GM06990 (cell line): ENCODE data around the gene DOCK11.

Experiments
- DNase-seq: peaks from one replicate; pipeline ENCODE4 v3.0.0-alpha.2; 2011; ENCODE audit not compliant: insufficient read length; ENCODE audit errors: extremely low read depth
- H3K27me3 ChIP-seq: replicated peaks from 2 replicates; pipeline ENCODE4 v1.6.0; 2011; ENCODE audit warnings: low read length; ENCODE audit not compliant: control insufficient read depth, insufficient read depth
- H3K36me3 ChIP-seq: 2 replicates; pipeline ENCODE4 v1.5.1; 2011; ENCODE audit warnings: low read length; ENCODE audit not compliant: control insufficient read depth, insufficient read depth
- H3K4me3 ChIP-seq: replicated peaks from 2 replicates; pipeline ENCODE4 v1.5.1; 2011; ENCODE audit warnings: low read depth, mild to moderate bottlenecking, control low read depth, low read length
- TF ChIP-seq, protein P1 (sequence below): IDR thresholded peaks from 2 replicates; pipeline ENCODE4 v1.5.1; 2011; ENCODE audit warnings: low read length, control low read depth, mild to moderate bottlenecking, inconsistent platforms; ENCODE audit not compliant: insufficient read depth, poor library complexity, severe bottlenecking

The DOCK11 gene

DNA sequence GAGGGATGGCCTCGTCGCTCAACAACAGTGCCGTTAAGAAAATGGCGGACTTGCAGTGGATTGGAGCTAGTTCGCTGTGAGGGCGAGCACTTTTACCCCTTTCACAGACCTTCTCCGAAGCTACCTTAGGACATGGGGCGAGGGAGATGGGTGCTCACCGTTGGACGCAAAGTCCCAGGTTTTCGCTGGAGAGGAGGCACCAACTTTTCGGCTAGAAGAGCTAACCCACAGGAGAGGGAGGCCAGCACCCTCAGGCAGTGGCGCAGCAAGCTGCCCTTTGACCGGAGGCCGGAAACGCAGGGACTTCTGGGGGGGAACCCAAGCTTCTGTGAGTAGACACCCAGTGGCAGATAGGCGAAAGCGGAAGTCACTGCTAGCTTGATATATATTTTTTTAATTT, 138.7 kb downstream of the DOCK11 start:
- H3K36me3 ChIP-seq, result no peaks in the 10 kb centered on the region; the same call in none of the 2 replicates
- H3K4me3 ChIP-seq, result no peak overlapping the region
- no peak for DNase-seq
- H3K27me3 ChIP-seq, result no peaks in the 10 kb centered on the region
- TF ChIP-seq, protein P1, sequence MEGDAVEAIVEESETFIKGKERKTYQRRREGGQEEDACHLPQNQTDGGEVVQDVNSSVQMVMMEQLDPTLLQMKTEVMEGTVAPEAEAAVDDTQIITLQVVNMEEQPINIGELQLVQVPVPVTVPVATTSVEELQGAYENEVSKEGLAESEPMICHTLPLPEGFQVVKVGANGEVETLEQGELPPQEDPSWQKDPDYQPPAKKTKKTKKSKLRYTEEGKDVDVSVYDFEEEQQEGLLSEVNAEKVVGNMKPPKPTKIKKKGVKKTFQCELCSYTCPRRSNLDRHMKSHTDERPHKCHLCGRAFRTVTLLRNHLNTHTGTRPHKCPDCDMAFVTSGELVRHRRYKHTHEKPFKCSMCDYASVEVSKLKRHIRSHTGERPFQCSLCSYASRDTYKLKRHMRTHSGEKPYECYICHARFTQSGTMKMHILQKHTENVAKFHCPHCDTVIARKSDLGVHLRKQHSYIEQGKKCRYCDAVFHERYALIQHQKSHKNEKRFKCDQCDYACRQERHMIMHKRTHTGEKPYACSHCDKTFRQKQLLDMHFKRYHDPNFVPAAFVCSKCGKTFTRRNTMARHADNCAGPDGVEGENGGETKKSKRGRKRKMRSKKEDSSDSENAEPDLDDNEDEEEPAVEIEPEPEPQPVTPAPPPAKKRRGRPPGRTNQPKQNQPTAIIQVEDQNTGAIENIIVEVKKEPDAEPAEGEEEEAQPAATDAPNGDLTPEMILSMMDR, result no peak

DNA sequence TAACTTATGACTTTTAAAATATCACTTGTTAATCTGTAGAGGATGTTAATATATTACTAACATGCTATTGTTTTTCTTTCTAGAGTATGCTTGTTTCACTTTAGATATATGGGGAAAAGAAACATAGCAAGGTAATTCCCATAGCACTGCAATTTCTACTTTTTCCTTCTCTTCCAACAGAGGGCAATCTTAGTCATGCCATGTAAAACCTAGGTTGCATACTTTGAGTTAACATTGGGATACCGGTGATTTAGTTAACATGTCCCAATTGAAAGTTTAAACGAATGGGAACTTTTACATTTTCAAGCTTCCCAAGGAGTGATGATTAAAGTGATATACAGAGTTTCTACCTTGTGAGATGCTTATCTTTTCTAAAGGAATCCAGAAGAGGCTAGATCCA, 142.4 kb downstream of the DOCK11 start:
- H3K4me3 ChIP-seq, result no peak overlapping the region
- TF ChIP-seq, protein P1, result no peak
- H3K36me3 ChIP-seq, result no peaks in the 10 kb centered on the region; the same call in none of the 2 replicates
- DNase-seq, result no peak
- H3K27me3 ChIP-seq, result no peaks in the 10 kb centered on the region

DNA sequence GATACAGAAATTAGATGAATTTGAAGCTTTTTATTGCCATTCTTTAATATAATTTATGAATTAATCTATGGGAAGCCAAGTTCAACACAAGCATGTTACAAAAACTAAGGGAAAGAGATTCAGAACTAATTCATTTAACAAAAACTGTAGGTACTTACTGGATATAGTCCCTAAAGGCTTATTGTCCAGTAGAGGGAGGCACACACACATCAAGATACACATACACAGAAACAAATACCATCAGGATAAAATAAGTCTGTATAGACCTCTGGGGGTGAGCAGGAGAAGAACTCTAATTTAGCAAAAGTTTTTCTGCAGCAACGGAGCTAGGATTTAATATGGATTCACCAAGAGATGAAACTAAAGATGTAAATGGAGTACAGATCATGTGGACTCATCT, 148.8 kb downstream of the DOCK11 start:
- DNase-seq, result no peak
- no peak overlapping the region for H3K4me3 ChIP-seq
- no peaks in the 10 kb centered on the region; the same call in 1 of the 2 replicates for H3K36me3 ChIP-seq
- no peaks in the 10 kb centered on the region for H3K27me3 ChIP-seq
- TF ChIP-seq, protein P1, result peak; percentile 25

DNA sequence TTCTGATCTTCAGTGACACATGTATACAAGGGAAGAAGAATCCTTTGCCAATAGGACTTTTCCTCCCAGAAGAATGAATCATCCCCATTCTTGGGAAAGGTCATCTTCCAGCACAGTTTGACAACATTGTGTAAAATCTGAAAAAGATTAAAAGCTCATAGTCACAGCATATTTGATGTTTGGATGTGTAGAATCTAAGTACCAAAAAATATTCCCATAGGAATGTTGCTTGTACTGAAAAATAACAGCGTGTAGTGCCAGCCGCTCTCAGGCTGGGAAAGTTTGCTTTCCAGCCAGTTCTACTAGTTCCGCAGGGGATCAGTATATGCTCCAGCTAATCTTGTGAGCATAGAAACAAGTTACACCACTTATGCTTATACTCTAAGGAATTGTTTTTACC, 157.1 kb downstream of the DOCK11 start:
- DNase-seq, result no peak
- Histone ChIP-seq H3K36me3 (no peaks in the 10 kb centered on the region), H3K4me3 (no peak overlapping the region), H3K27me3 (no peaks in the 10 kb centered on the region)
- TF ChIP-seq, protein P1, result no peak

GRCh38 chrX:118654331-118654730, 158.7 kb downstream of the DOCK11 start:
- H3K4me3 ChIP-seq, result no peak overlapping the region
- DNase-seq, result no peak
- TF ChIP-seq, protein P1, result no peak
- H3K36me3 ChIP-seq, result no peaks in the 10 kb centered on the region; the same call in 1 of the 2 replicates
- no peaks in the 10 kb centered on the region for H3K27me3 ChIP-seq

DNA sequence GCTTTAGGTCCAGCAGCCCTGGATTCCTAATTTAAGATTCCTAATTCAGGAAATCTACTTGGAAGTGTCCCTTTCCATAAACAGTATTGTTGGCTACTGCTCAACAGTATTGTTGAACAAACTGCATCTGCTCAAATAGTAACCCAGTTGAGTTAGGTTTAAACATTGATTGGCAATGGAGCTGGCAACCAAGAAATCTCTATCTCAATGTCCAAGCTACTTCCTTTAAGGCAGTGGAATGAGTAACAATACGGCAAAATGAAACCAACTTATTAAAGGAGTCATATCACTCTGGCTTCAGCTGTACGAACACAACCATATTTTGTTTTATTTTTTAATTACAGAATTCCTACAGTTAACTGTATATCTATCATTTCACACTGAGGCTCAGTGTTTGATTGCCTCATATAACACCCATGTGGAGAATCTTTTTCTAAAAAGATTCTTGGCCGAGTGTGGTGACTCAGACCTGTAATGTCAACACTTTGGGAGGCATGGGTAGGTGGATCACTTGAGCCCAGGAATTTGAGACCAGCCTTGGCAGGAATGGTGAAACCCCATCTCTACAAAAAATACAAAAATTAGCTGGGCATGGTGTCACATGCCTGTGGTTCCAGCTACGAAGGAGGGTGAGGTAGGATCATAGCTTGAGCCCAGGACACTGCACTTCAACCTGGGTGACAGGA, 160.1 kb downstream of the DOCK11 start:
- DNase-seq, result no peak
- TF ChIP-seq, protein P1, result no peak
- Histone ChIP-seq H3K36me3 (no peaks in the 10 kb centered on the region; the same call in 1 of the 2 replicates), H3K4me3 (no peak overlapping the region), H3K27me3 (no peaks in the 10 kb centered on the region)
